Activated CD8-positive, alpha-beta memory T cell treated with anti-CD3 and anti-CD28 coated beads, Interleukin-2, amount 50 U/mL, for 1 hour (primary cell): ENCODE results near the gene SETD1A.
"Not testable (repeated sequence)": the region's sequence is repeated elsewhere in the genome, so short reads cannot be mapped to it uniquely, and the experiment has no call there.

Experiments used
- DNase-seq: peaks from one replicate; pipeline ENCODE4 v3.0.0-alpha.2; 2020; ENCODE audit errors: extremely low read depth

SETD1A gene

GRCh38 chr16:30998852-30999761, 41.6 kb downstream of the SETD1A start:
- no peak for DNase-seq

GRCh38 chr16:31000671-31001382, 43.3 kb downstream of the SETD1A start:
- no peak for DNase-seq

GRCh38 chr16:31001507-31002249, 44.1 kb downstream of the SETD1A start:
- DNase-seq = no peak

- no peak for DNase-seq
Observed at GRCh38 chr16:31002250-31002700, 44.7 kb downstream of the SETD1A start.

- DNase-seq = no peak
Observed at GRCh38 chr16:31002862-31003341, 45.3 kb downstream of the SETD1A start.

GRCh38 chr16:31003744-31004143, 46.2 kb downstream of the SETD1A start:
- DNase-seq = no peak

GRCh38 chr16:31004658-31005057, 47.1 kb downstream of the SETD1A start:
- no peak for DNase-seq

GRCh38 chr16:31005350-31006085, 48.0 kb downstream of the SETD1A start:
- DNase-seq = no peak

GRCh38 chr16:31006086-31006385, 48.5 kb downstream of the SETD1A start:
- no peak for DNase-seq

- DNase-seq = no peak
Observed at GRCh38 chr16:31006589-31006988, 49.0 kb downstream of the SETD1A start.

GRCh38 chr16:31007684-31008083, 50.1 kb downstream of the SETD1A start:
- no peak for DNase-seq

- no peak for DNase-seq
Observed at GRCh38 chr16:31008149-31008548, 50.6 kb downstream of the SETD1A start.

- DNase-seq = no peak
Observed at GRCh38 chr16:31008551-31008950, 51.0 kb downstream of the SETD1A start.

GRCh38 chr16:31009120-31009519, 51.6 kb downstream of the SETD1A start:
- DNase-seq = no peak

- no peak for DNase-seq
Observed at GRCh38 chr16:31009894-31010584, 52.5 kb downstream of the SETD1A start.

GRCh38 chr16:31010585-31011325, 53.2 kb downstream of the SETD1A start, which contains the start of gene STX1B:
Gene STX1B (minus strand): TSS chr16:31010638. CDS start chr16:31010396, 242 bp downstream.
- no peak for DNase-seq

- DNase-seq = not testable (repeated sequence)
Observed at GRCh38 chr16:31011815-31012214, 54.3 kb downstream of the SETD1A start.

GRCh38 chr16:31013292-31013691, 55.7 kb downstream of the SETD1A start:
- not testable (repeated sequence) for DNase-seq

GRCh38 chr16:31016018-31016417, 58.5 kb downstream of the SETD1A start:
- no peak for DNase-seq

- not testable (repeated sequence) for DNase-seq
Observed at GRCh38 chr16:31017756-31018155, 60.2 kb downstream of the SETD1A start.
